Measurements from ENCODE around the gene FLAD1. TPM values are rescaled to one million over a fixed set of nuclear protein-coding genes. Genes with fewer than 3 reads are reported as not detected.
"Not testable (repeated sequence)": the region's sequence is repeated elsewhere in the genome, so short reads cannot be mapped to it uniquely, and the experiment has no call there.

Gene FLAD1
- total RNA-seq, 1 donor from 2014 or later = 34.7 TPM

- intact Hi-C loops (cut with DNase I) = loop anchor here (5.0 kb wide), 1 partner anchor 42 kb away; no protein-coding TSS in a partner anchor
- DNase-seq (peak; percentile 95), ATAC-seq (ENCODE audit: poor library complexity) (peak; percentile 73)
Observed at GRCh38 chr1:154974808-154975408, 8.2 kb upstream of the FLAD1 start.

- intact Hi-C loops (cut with DNase I) = no loop called here
- ATAC-seq (ENCODE audit: poor library complexity) = no peak
- peak; percentile 70 for DNase-seq
Observed at GRCh38 chr1:154975409-154976059, 7.6 kb upstream of the FLAD1 start.

GRCh38 chr1:154977762-154978161 lies 5.4 kb upstream of the FLAD1 start:
- DNase-seq; intact Hi-C loops (cut with DNase I); ATAC-seq (ENCODE audit: poor library complexity): not testable (repeated sequence)

- no peak for DNase-seq
- ATAC-seq (ENCODE audit: poor library complexity) = no peak
- intact Hi-C loops (cut with DNase I) = no loop called here
Observed at GRCh38 chr1:154978360-154978759, 4.8 kb upstream of the FLAD1 start.

- DNase-seq (no peak), ATAC-seq (ENCODE audit: poor library complexity) (no peak)
- intact Hi-C loops (cut with DNase I) = no loop called here
Observed at GRCh38 chr1:154982341-154982740, 803 bp upstream of the FLAD1 start.

GRCh38 chr1:154983776-154984466 lies 777 bp downstream of the FLAD1 start:
- intact Hi-C loops (cut with DNase I) = no loop called here
- ATAC-seq (ENCODE audit: poor library complexity) (no peak), DNase-seq (no peak)

GRCh38 chr1:154986736-154987135 lies 3.6 kb downstream of the FLAD1 start:
- intact Hi-C loops (cut with DNase I); ATAC-seq (ENCODE audit: poor library complexity); DNase-seq: not testable (repeated sequence)

GRCh38 chr1:154987326-154987725 lies 4.2 kb downstream of the FLAD1 start:
- no peak for ATAC-seq (ENCODE audit: poor library complexity)
- DNase-seq = no peak
- intact Hi-C loops (cut with DNase I) = no loop called here

GRCh38 chr1:154988058-154988954 lies 5.2 kb downstream of the FLAD1 start:
- DNase-seq (no peak), ATAC-seq (ENCODE audit: poor library complexity) (no peak)
- intact Hi-C loops (cut with DNase I) = no loop called here

GRCh38 chr1:154989195-154989860 lies 6.2 kb downstream of the FLAD1 start:
- DNase-seq (no peak), ATAC-seq (ENCODE audit: poor library complexity) (no peak)
- intact Hi-C loops (cut with DNase I) = no loop called here

GRCh38 chr1:154990276-154990675 lies 7.1 kb downstream of the FLAD1 start:
- no peak for DNase-seq
- ATAC-seq (ENCODE audit: poor library complexity) = no peak
- intact Hi-C loops (cut with DNase I) = no loop called here

GRCh38 chr1:154992721-154993571 lies 9.8 kb downstream of the FLAD1 start:
- intact Hi-C loops (cut with DNase I) = no loop called here
- no peak for DNase-seq
- no peak for ATAC-seq (ENCODE audit: poor library complexity)

- intact Hi-C loops (cut with DNase I) = no loop called here
- no peak for DNase-seq
- ATAC-seq (ENCODE audit: poor library complexity) = no peak
Observed at GRCh38 chr1:154993572-154994268, 10.6 kb downstream of the FLAD1 start, which contains the start of gene LENEP. LENEP (plus strand) TSS chr1:154993586; CDS start chr1:154993608, 22 bp downstream.

GRCh38 chr1:154994269-154994587 lies 11.1 kb downstream of the FLAD1 start:
- no peak for DNase-seq
- intact Hi-C loops (cut with DNase I) = no loop called here
- ATAC-seq (ENCODE audit: poor library complexity) = no peak

- no peak for DNase-seq
- intact Hi-C loops (cut with DNase I) = no loop called here
Observed at GRCh38 chr1:154994591-154994990, 11.4 kb downstream of the FLAD1 start.

GRCh38 chr1:154995301-154995983 lies 12.3 kb downstream of the FLAD1 start:
- DNase-seq; intact Hi-C loops (cut with DNase I): not testable (repeated sequence)

More at GRCh38 chr1:154994591-154994990, 11.4 kb downstream of the FLAD1 start:
- ATAC-seq (ENCODE audit: poor library complexity) = no peak

More at GRCh38 chr1:154995301-154995983, 12.3 kb downstream of the FLAD1 start:
- not testable (repeated sequence) for ATAC-seq (ENCODE audit: poor library complexity)
